Activated T-helper 2 cell treated with anti-CD3 and anti-CD28 coated beads, Interferon-gamma antibody, Interleukin-2, Interleukin-4, amounts not matched to agents 10 μg/mL and 5 μg/mL and 100 μg/mL, durations not matched to agents 14 hours and 24 hours and 36 hours (primary cell): Measurements from ENCODE around the gene ADCY4. TPM values are rescaled to one million over a fixed set of nuclear protein-coding genes. Genes with fewer than 3 reads are reported as not detected.
"Not testable (repeated sequence)": the region's sequence is repeated elsewhere in the genome, so short reads cannot be mapped to it uniquely, and the experiment has no call there.

Experiments used
- DNase-seq: peaks from one replicate; pipeline ENCODE4 v3.0.0; 2021; ENCODE audit warnings: low spot score
- H3K27ac Mint-ChIP-seq: one replicate; pipeline ENCODE4 v1.8.0; 2021; ENCODE audit warnings: mixed read lengths
- H3K27me3 Mint-ChIP-seq: one replicate; pipeline ENCODE4 v1.8.0; 2021; ENCODE audit warnings: low read depth, mixed read lengths
- H3K36me3 Mint-ChIP-seq: one replicate; pipeline ENCODE4 v1.8.0; 2021; ENCODE audit warnings: low read depth, mixed read lengths
- H3K4me1 Mint-ChIP-seq: one replicate; pipeline ENCODE4 v1.8.0; 2021; ENCODE audit warnings: low read depth, mixed read lengths
- H3K4me3 Mint-ChIP-seq: one replicate; pipeline ENCODE4 v1.8.0; 2021; ENCODE audit warnings: low read depth, mild to moderate bottlenecking, moderate library complexity, mixed read lengths
- H3K9me3 Mint-ChIP-seq: one replicate; pipeline ENCODE4 v1.8.0; 2021; ENCODE audit warnings: mixed read lengths
- intact Hi-C: fragments of 100-400 bp; cut with micrococcal nuclease; formaldehyde crosslinking; loops from one replicate; pipeline ENCODE4 v1.15.1; 2023
- total RNA-seq: library from RNA; stranded (reverse); gene quantifications from 2 replicates; pipeline ENCODE4 v1.2.3, GENCODE V29; 2022

ADCY4 gene
- total RNA-seq, 1 donor from 2014 or later: 1.5 TPM

DNA sequence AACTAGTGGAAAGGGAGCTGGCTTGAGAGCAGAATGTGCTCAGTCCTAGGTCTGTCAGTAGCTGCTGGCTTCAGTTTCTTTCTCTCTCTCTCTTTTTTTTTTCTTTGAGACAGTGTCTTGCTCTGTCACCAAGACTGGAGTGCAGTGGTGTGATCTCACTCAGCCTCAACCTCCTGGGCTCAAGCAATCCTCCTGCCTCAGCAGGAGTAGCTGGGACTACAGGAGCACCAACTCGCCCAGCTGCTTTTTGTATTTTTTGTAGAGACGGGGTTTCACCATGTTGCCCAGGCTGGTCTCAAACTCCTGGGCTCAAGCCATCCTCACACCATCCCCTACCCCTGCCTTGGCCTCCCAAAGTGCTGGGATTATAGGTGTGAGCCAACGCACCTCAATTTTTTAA, 36.7 kb upstream of the ADCY4 start:
- H3K4me3 Mint-ChIP-seq, H3K27ac Mint-ChIP-seq: not testable (repeated sequence)

GRCh38 chr14:24370748-24371147, 35.9 kb upstream of the ADCY4 start:
- no peak overlapping the region for H3K4me3 Mint-ChIP-seq
- no peaks in the 10 kb centered on the region for H3K9me3 Mint-ChIP-seq
- H3K4me1 Mint-ChIP-seq: peaks cover 9% of the 10 kb centered on the region
- H3K36me3 Mint-ChIP-seq: no peaks in the 10 kb centered on the region
- no peak for DNase-seq
- peaks cover 32% of the 10 kb centered on the region for H3K27me3 Mint-ChIP-seq
- H3K27ac Mint-ChIP-seq: no peak overlapping the region
- intact Hi-C loops: no loop called here

More for the DNA sequence above, 36.7 kb upstream of the ADCY4 start:
- H3K36me3 Mint-ChIP-seq, H3K9me3 Mint-ChIP-seq, intact Hi-C loops, DNase-seq, H3K4me1 Mint-ChIP-seq: not testable (repeated sequence)
- peaks cover 29% of the 10 kb centered on the region for H3K27me3 Mint-ChIP-seq

DNA sequence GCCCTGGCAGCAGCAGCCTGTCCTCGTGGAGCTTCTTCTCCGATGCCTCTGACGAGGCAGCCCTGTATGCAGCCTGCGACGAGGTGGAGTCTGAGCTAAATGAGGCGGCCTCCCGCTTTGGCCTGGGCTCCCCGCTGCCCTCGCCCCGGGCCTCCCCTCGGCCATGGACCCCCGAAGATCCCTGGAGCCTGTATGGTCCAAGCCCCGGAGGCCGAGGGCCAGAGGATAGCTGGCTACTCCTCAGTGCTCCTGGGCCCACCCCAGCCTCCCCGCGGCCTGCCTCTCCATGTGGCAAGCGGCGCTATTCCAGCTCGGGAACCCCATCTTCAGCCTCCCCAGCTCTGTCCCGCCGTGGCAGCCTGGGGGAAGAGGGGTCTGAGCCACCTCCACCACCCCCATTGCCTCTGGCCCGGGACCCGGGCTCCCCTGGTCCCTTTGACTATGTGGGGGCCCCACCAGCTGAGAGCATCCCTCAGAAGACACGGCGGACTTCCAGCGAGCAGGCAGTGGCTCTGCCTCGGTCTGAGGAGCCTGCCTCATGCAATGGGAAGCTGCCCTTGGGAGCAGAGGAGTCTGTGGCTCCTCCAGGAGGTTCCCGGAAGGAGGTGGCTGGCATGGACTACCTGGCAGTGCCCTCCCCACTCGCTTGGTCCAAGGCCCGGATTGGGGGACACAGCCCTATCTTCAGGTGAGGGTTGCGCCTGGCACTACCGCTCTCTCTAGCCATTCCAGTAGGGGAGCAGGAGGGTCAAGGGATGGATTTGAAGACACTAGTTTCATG, 35.2 kb upstream of the ADCY4 start:
- Mint-ChIP-seq H3K9me3 (no peaks in the 10 kb centered on the region), H3K27ac (no peak overlapping the region), H3K27me3 (peaks cover 39% of the 10 kb centered on the region), H3K4me1 (peaks cover 11% of the 10 kb centered on the region), H3K36me3 (no peaks in the 10 kb centered on the region), H3K4me3 (no peak overlapping the region)
- DNase-seq: no peak
- intact Hi-C loops: no loop called here

- intact Hi-C loops: no loop called here
- DNase-seq: no peak
- H3K9me3 Mint-ChIP-seq: no peaks in the 10 kb centered on the region
- H3K4me3 Mint-ChIP-seq: no peak overlapping the region
- H3K36me3 Mint-ChIP-seq: no peaks in the 10 kb centered on the region
- H3K27ac Mint-ChIP-seq: no peak overlapping the region
- peaks cover 11% of the 10 kb centered on the region for H3K4me1 Mint-ChIP-seq
- peaks cover 41% of the 10 kb centered on the region for H3K27me3 Mint-ChIP-seq
Measured at GRCh38 chr14:24369463-24369862, 34.6 kb upstream of the ADCY4 start.

- no peak overlapping the region for H3K27ac Mint-ChIP-seq
Measured at GRCh38 chr14:24368562-24369252, 33.8 kb upstream of the ADCY4 start.

GRCh38 chr14:24368212-24368561, 33.3 kb upstream of the ADCY4 start:
- Mint-ChIP-seq H3K27ac (no peak overlapping the region), H3K36me3 (no peaks in the 10 kb centered on the region), H3K4me1 (peaks cover 11% of the 10 kb centered on the region), H3K27me3 (peaks cover 43% of the 10 kb centered on the region), H3K4me3 (no peak overlapping the region), H3K9me3 (no peaks in the 10 kb centered on the region)
- DNase-seq: no peak
- intact Hi-C loops: no loop called here

More at GRCh38 chr14:24368562-24369252, 33.8 kb upstream of the ADCY4 start:
- H3K9me3 Mint-ChIP-seq: no peaks in the 10 kb centered on the region
- no peak for DNase-seq
- H3K4me1 Mint-ChIP-seq: peaks cover 11% of the 10 kb centered on the region
- H3K36me3 Mint-ChIP-seq: no peaks in the 10 kb centered on the region
- H3K27me3 Mint-ChIP-seq: peaks cover 41% of the 10 kb centered on the region
- H3K4me3 Mint-ChIP-seq: no peak overlapping the region
- intact Hi-C loops: no loop called here

DNA sequence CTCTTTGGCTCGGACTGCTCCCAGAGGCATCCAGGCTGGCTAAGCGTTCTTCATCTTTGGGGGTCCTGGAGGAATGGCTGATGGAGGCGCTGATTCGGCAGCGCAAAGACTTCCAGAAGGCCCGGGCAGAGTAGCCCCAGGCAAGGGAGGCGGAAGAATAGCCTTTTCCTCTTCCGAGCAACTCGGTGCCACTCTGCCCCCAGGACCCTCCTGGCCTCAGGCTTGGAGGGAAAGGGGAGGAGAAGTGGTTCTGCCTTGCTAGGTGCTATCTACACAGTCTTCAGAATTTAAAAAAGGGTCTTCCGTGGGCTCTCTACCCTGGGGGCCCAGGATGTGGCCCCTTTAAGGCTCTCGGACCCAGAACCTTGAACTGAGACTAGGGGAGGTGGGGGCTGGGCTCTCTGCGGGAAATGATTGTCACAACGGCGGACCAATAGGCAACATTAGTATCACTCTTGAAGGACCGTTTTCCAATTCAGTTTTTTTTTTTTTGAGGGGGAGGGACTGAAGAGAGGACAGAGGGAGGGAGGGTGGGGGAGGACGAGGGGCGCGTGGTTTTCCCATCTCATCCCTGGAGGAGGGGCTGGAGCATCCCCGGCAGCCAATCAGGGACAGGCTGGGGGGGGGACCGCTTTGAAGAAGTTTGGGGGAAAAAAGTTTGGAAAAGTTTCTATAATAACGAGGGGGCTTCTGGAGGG, 32.8 kb upstream of the ADCY4 start, which contains the start of gene NFATC4:
TSS of gene NFATC4 (plus strand) at position 671 of the 698 bp plus-strand sequence. CDS start 157 bp downstream, outside the sequence.
- Mint-ChIP-seq H3K4me1 (peaks cover 11% of the 10 kb centered on the region), H3K27me3 (peaks cover 47% of the 10 kb centered on the region), H3K9me3 (no peaks in the 10 kb centered on the region), H3K27ac (no peak within 1 kb of the TSS), H3K4me3 (no peak within 1 kb of the TSS), H3K36me3 (no peaks in the 10 kb centered on the region)
- intact Hi-C loops: loop anchor here (2.0 kb wide), 1 partner anchor 63 kb away; no protein-coding TSS in a partner anchor
- DNase-seq: no peak

DNA sequence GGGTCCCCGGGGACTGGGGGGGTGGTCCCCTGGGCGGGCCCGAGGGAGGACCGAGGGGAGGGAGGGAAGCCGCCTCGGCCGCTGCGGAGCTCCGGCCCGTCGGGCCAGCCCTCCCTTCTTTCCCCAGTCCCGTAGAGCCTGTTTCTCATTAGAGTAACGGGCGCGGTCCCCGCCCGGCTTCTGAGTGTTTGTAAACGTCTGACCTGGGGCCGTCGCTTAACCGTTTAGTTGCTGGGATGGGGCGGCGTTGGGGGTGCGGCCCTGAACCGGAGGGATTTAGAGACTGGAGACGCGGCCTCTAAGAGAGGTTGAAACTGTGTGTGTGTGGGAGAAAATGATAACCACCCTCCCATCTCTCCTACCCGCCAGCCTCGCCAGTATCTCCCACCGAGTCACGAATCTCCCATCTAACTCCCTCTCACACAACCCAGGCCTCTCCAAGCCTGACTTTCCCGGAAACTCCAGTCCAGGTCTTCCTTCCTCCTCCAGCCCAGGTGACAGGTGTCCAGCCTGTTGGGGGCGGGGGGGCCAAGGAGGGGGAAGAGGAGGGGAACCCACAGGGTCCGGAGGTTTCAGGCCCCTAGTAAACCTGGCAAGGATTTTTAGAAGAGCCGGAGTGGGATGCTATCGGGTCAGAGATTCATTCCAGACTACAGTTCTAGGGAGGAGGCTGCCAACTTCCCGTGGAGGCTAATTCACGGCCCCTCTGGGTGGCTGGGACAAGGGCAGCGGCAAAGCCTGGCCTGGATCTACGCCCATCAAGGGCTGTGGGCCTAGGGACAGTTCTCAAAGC, 32.0 kb upstream of the ADCY4 start:
- intact Hi-C loops: loop anchor here (2.0 kb wide), 1 partner anchor 64 kb away; no protein-coding TSS in a partner anchor

GRCh38 chr14:24366413-24366720, 31.5 kb upstream of the ADCY4 start:
- DNase-seq: no peak
- H3K4me3 Mint-ChIP-seq: no peak overlapping the region
- intact Hi-C loops: loop anchor here (2.0 kb wide), 1 partner anchor 64 kb away; no protein-coding TSS in a partner anchor

More for the DNA sequence above, 32.0 kb upstream of the ADCY4 start:
- no peak for DNase-seq
- Mint-ChIP-seq H3K9me3 (no peaks in the 10 kb centered on the region), H3K27ac (no peak overlapping the region), H3K4me3 (no peak overlapping the region), H3K4me1 (peaks cover 11% of the 10 kb centered on the region), H3K36me3 (no peaks in the 10 kb centered on the region), H3K27me3 (peaks cover 54% of the 10 kb centered on the region)

GRCh38 chr14:24365600-24366412, 30.9 kb upstream of the ADCY4 start:
- Mint-ChIP-seq H3K27ac (no peak overlapping the region), H3K9me3 (no peaks in the 10 kb centered on the region), H3K4me1 (peaks cover 11% of the 10 kb centered on the region), H3K4me3 (peak overlapping the region; percentile 24), H3K27me3 (peaks cover 54% of the 10 kb centered on the region), H3K36me3 (no peaks in the 10 kb centered on the region)
- peak; percentile 37 for DNase-seq
- intact Hi-C loops: loop anchor here (2.0 kb wide), 1 partner anchor 65 kb away; no protein-coding TSS in a partner anchor

More at GRCh38 chr14:24366413-24366720, 31.5 kb upstream of the ADCY4 start:
- peaks cover 11% of the 10 kb centered on the region for H3K4me1 Mint-ChIP-seq
- no peaks in the 10 kb centered on the region for H3K36me3 Mint-ChIP-seq
- H3K9me3 Mint-ChIP-seq: no peaks in the 10 kb centered on the region
- H3K27me3 Mint-ChIP-seq: peaks cover 56% of the 10 kb centered on the region
- H3K27ac Mint-ChIP-seq: no peak overlapping the region

DNA sequence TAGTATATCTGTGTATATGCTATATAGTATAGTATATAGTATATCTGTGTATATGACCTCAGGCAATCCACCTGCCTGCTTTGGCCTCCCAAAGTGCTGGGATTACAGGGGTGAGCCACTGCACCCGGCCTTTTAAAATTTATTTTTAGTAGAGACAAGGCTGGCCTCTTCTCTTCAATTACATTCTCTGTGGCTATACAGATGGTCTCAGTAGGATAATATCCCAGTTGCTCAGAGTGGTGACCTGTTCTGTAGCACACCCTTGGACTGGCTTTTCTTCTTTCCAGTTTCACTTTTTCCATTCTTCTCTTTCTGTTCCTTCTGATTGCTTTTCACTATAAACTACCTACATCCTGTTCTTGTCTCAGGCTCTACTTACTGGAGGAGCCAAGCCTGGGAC, 30.0 kb upstream of the ADCY4 start:
- no peak overlapping the region for H3K4me3 Mint-ChIP-seq
- peaks cover 62% of the 10 kb centered on the region for H3K27me3 Mint-ChIP-seq
- intact Hi-C loops: no loop called here

More for the DNA sequence above, 30.0 kb upstream of the ADCY4 start:
- Mint-ChIP-seq H3K4me1 (peaks cover 11% of the 10 kb centered on the region), H3K9me3 (no peaks in the 10 kb centered on the region), H3K27ac (no peak overlapping the region), H3K36me3 (no peaks in the 10 kb centered on the region)
- no peak for DNase-seq
